Measurements from ENCODE around the gene CNKSR3. TPM values are rescaled to one million over a fixed set of nuclear protein-coding genes. Genes with fewer than 3 reads are reported as not detected.

The CNKSR3 gene
- total and polyA plus RNA-seq, 2 experiments from 2014 or later: 22.4 to 23.9 TPM

- peaks cover 8% of the 10 kb centered on the region for H3K4me1 ChIP-seq (ENCODE audit: insufficient read depth)
These were observed 10.5 kb downstream of the CNKSR3 start for GRCh38 chr6:154499855-154500589.

GRCh38 chr6:154498340-154498934 lies 12.0 kb downstream of the CNKSR3 start:
- Histone ChIP-seq H3K9me2 (replicated peaks; ENCODE audit: insufficient read depth) (no peaks in the 10 kb centered on the region), H3K27ac (no peak overlapping the region), H3K79me2 (peaks cover 100% of the 10 kb centered on the region)

More at GRCh38 chr6:154499855-154500589, 10.5 kb downstream of the CNKSR3 start:
- no peak for DNase-seq (ENCODE audit: low spot score)
- no peaks in the 10 kb centered on the region for H3K27me3 ChIP-seq
- no peak for TF ChIP-seq EZH2 (IDR thresholded peaks at IDR 0.05; ENCODE audit: borderline replicate concordance)
- no peak for TF ChIP-seq CTCF (IDR thresholded peaks at IDR 0.05; ENCODE audit: poor library complexity)
- H3K79me2 ChIP-seq: peaks cover 100% of the 10 kb centered on the region
- no peaks in the 10 kb centered on the region for H3K9me3 ChIP-seq (ENCODE audit: low read depth)
- H3K4me3 ChIP-seq: no peak overlapping the region
- H4K20me1 ChIP-seq (ENCODE audit: insufficient read depth, poor library complexity, severe bottlenecking): peaks cover 93% of the 10 kb centered on the region
- WGBS (ENCODE audit: low lambda C conversion rate, missing lambda C conversion rate): 62% methylated on average over 4 of the region's 4 CpGs
- no peak overlapping the region for H2AFZ ChIP-seq
- H3K9me2 ChIP-seq (replicated peaks; ENCODE audit: insufficient read depth): no peaks in the 10 kb centered on the region
- H3K27ac ChIP-seq: no peak overlapping the region
- no peaks in the 10 kb centered on the region for H3K36me3 ChIP-seq (replicated peaks; ENCODE audit: insufficient read depth, low read depth)
- H3K4me2 ChIP-seq: no peak overlapping the region

GRCh38 chr6:154496793-154497517 lies 13.5 kb downstream of the CNKSR3 start:
- 83% methylated on average over 16 of the region's 16 CpGs for WGBS (ENCODE audit: low lambda C conversion rate, missing lambda C conversion rate)
- Histone ChIP-seq H3K79me2 (peaks cover 100% of the 10 kb centered on the region), H4K20me1 (ENCODE audit: insufficient read depth, poor library complexity, severe bottlenecking) (peaks cover 94% of the 10 kb centered on the region), H3K36me3 (replicated peaks; ENCODE audit: insufficient read depth, low read depth) (no peaks in the 10 kb centered on the region), H3K27me3 (no peaks in the 10 kb centered on the region), H3K4me2 (no peak overlapping the region), H3K9me3 (ENCODE audit: low read depth) (no peaks in the 10 kb centered on the region), H3K27ac (no peak overlapping the region), H3K4me1 (ENCODE audit: insufficient read depth) (no peaks in the 10 kb centered on the region), H3K9me2 (replicated peaks; ENCODE audit: insufficient read depth) (no peaks in the 10 kb centered on the region), H2AFZ (no peak overlapping the region), H3K4me3 (no peak overlapping the region)
- no peak for TF ChIP-seq CTCF (IDR thresholded peaks at IDR 0.05; ENCODE audit: poor library complexity)
- TF ChIP-seq EZH2 (IDR thresholded peaks at IDR 0.05; ENCODE audit: borderline replicate concordance): no peak
- TF ChIP-seq EZH2phosphoT487 (IDR thresholded peaks at IDR 0.05; ENCODE audit: low read depth, severe bottlenecking, unreplicated experiment): no peak
- DNase-seq (ENCODE audit: low spot score): no peak

More at GRCh38 chr6:154498340-154498934, 12.0 kb downstream of the CNKSR3 start:
- Histone ChIP-seq H3K9me3 (ENCODE audit: low read depth) (no peaks in the 10 kb centered on the region), H2AFZ (no peak overlapping the region), H3K4me1 (ENCODE audit: insufficient read depth) (no peaks in the 10 kb centered on the region), H3K4me3 (no peak overlapping the region), H4K20me1 (ENCODE audit: insufficient read depth, poor library complexity, severe bottlenecking) (peaks cover 93% of the 10 kb centered on the region), H3K27me3 (no peaks in the 10 kb centered on the region), H3K4me2 (no peak overlapping the region), H3K36me3 (replicated peaks; ENCODE audit: insufficient read depth, low read depth) (no peaks in the 10 kb centered on the region)
- no peak for DNase-seq (ENCODE audit: low spot score)
- WGBS (ENCODE audit: low lambda C conversion rate, missing lambda C conversion rate): 87% methylated on average over 6 of the region's 6 CpGs
- TF ChIP-seq EZH2phosphoT487 (IDR thresholded peaks at IDR 0.05; ENCODE audit: low read depth, severe bottlenecking, unreplicated experiment) (no peak), EZH2 (IDR thresholded peaks at IDR 0.05; ENCODE audit: borderline replicate concordance) (no peak), CTCF (IDR thresholded peaks at IDR 0.05; ENCODE audit: poor library complexity) (no peak)

Data from hepatocyte (in vitro differentiated cells).